CD4-positive, CD25-positive, alpha-beta regulatory T cell (primary cell): ENCODE data around the gene RNASE9. TPM values are rescaled to one million over a fixed set of nuclear protein-coding genes. Genes with fewer than 3 reads are reported as not detected.

ENCODE experiments used
- ATAC-seq, 2 donors: fragments of 150-1000 bp; cut with Tn5 transposase; one replicate each; pipeline ENCODE4 v1.10.0; 2021; ENCODE audit warnings: low read depth in 2 of 2, moderate number of reproducible peaks in 2 of 2, moderate library complexity in 1 of 2
- DNase-seq, 3 donors: peaks; one replicate each; pipeline versions ENCODE4 v3.0.0 to v3.0.0-alpha.2; 2012 to 2022; ENCODE audit warnings: mixed read lengths in 1 of 3
- H3K27ac ChIP-seq: one replicate; pipeline ENCODE4 v1.7.0; 2013; ENCODE audit warnings: mild to moderate bottlenecking, low read length; ENCODE audit not compliant: insufficient read depth, poor library complexity, severe bottlenecking
- H3K27me3 ChIP-seq: one replicate; pipeline ENCODE4 v1.7.0; 2013; ENCODE audit warnings: low read length; ENCODE audit not compliant: control insufficient read depth, insufficient read depth
- H3K36me3 ChIP-seq: one replicate; pipeline ENCODE4 v1.7.0; 2013; ENCODE audit warnings: mild to moderate bottlenecking, low read length, moderate library complexity; ENCODE audit not compliant: control insufficient read depth, insufficient read depth
- H3K4me1 ChIP-seq: 2 replicates; pipeline ENCODE4 v1.7.0; 2013; ENCODE audit warnings: mild to moderate bottlenecking, low read length; ENCODE audit not compliant: insufficient read depth, control insufficient read depth, poor library complexity, severe bottlenecking
- H3K4me3 ChIP-seq: one replicate; pipeline ENCODE4 v1.7.0; 2013; ENCODE audit warnings: low read depth, mild to moderate bottlenecking, low read length, moderate library complexity
- H3K9me3 ChIP-seq, 2 experiments: 1 replicate in 1 of 2; 2 replicates in 1 of 2; pipeline ENCODE4 v1.7.0; 2013; ENCODE audit warnings: low read length in 2 of 2, mild to moderate bottlenecking in 1 of 2, moderate library complexity in 1 of 2; ENCODE audit not compliant: control insufficient read depth in 2 of 2
- H3K27ac Mint-ChIP-seq, 3 donors: one replicate each; pipeline ENCODE4 v1.8.0; 2020 to 2022; ENCODE audit warnings: mild to moderate bottlenecking in 3 of 3, mixed read lengths in 3 of 3, moderate library complexity in 2 of 3
- H3K27me3 Mint-ChIP-seq: one replicate; pipeline ENCODE4 v1.8.0; 2022; ENCODE audit warnings: mild to moderate bottlenecking, mixed read lengths
- H3K36me3 Mint-ChIP-seq: one replicate; pipeline ENCODE4 v1.8.0; 2020; ENCODE audit warnings: mixed read lengths
- H3K4me1 Mint-ChIP-seq, 4 donors: one replicate each; pipeline ENCODE4 v1.8.0; 2020 to 2022; ENCODE audit warnings: mixed read lengths in 4 of 4, mild to moderate bottlenecking in 1 of 4
- H3K4me3 Mint-ChIP-seq, 4 donors: one replicate each; pipeline ENCODE4 v1.8.0; 2020 to 2022; ENCODE audit warnings: mild to moderate bottlenecking in 4 of 4, mixed read lengths in 4 of 4, moderate library complexity in 3 of 4
- H3K9me3 Mint-ChIP-seq, 7 donors: one replicate each; pipeline ENCODE4 v1.8.0; 2020 to 2022; ENCODE audit warnings: mixed read lengths in 7 of 7, mild to moderate bottlenecking in 3 of 7, moderate library complexity in 2 of 7
- polyA plus RNA-seq, 4 donors: library from polyadenylated mRNA; unstranded; fragments of 300-500 nt; fragmentation: Illumina TruSeq; gene quantifications; one replicate each; pipeline ENCODE4 v1.2.3, GENCODE V29; 2021
- total RNA-seq: library from RNA; stranded (reverse); gene quantifications from one replicate; pipeline ENCODE4 v1.2.3, GENCODE V29; 2022

The RNASE9 gene
- total and polyA plus RNA-seq, 5 donors from 2014 or later = not detected

- no peak for ATAC-seq
- H3K9me3 Mint-ChIP-seq = peaks cover 0 to 4% (median 0%) of the 10 kb centered on the region in 7 donors
- H3K9me3 ChIP-seq = no peaks in the 10 kb centered on the region
- no peak overlapping the region for H3K27ac Mint-ChIP-seq
- no peak overlapping the region for H3K4me3 Mint-ChIP-seq
- no peaks in the 10 kb centered on the region for H3K4me1 Mint-ChIP-seq
- no peaks in the 10 kb centered on the region for H3K36me3 ChIP-seq
- no peaks in the 10 kb centered on the region for H3K36me3 Mint-ChIP-seq
- no peak overlapping the region for H3K27ac ChIP-seq
- H3K27me3 Mint-ChIP-seq = peaks cover 15% of the 10 kb centered on the region
- DNase-seq = no peak
- H3K27me3 ChIP-seq = peaks cover 1% of the 10 kb centered on the region
- no peak overlapping the region for H3K4me3 ChIP-seq
- no peaks in the 10 kb centered on the region for H3K4me1 ChIP-seq
Measured at GRCh38 chr14:20557212-20557542, 3.7 kb downstream of the RNASE9 start.

DNA sequence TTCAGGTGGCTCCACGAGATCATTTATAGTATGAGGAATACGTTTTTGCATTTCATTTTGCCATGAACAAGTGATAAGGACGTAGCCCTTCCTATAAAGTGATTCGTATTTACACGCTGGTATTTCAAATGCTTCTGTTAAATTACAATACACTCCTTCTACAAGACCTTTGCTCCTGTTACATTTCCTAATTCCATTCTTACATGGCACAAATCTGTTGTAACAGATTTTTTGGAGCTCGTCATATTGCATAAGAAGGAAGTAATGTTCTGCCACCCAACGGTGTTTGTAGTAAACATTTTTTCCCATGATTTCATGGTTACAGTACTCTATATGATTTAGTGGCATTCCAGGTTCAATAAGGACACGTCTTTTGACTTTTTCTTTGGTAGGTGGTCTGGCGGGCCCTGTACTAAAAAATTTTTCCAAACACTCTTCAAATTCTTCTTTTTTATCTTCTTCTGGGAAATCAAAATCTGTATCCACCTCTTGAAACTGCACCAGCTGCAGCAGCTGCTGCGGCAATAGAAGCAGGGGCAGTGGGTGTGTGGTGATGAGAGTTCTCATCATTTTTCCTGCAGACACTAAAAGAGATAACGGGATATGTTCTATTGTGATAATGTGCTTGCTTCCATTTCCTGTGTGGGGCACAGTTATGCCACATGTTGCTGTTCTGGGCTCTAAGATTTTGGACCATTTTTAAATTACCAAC is 4.2 kb downstream of the RNASE9 start:
- Histone ChIP-seq H3K27ac (no peak overlapping the region), H3K36me3 (no peaks in the 10 kb centered on the region), H3K27me3 (no peaks in the 10 kb centered on the region), H3K9me3 (no peaks in the 10 kb centered on the region), H3K4me3 (no peak overlapping the region), H3K4me1 (no peaks in the 10 kb centered on the region)
- Mint-ChIP-seq H3K36me3 (no peaks in the 10 kb centered on the region), H3K4me1 (no peaks in the 10 kb centered on the region), H3K4me3 (no peak overlapping the region), H3K27ac (no peak overlapping the region), H3K9me3 (peaks cover 0 to 4% (median 0%) of the 10 kb centered on the region in 7 donors), H3K27me3 (peaks cover 12% of the 10 kb centered on the region)
- no peak for DNase-seq
- no peak for ATAC-seq

GRCh38 chr14:20555845-20556244 is 5.0 kb downstream of the RNASE9 start:
- Histone ChIP-seq H3K4me1 (no peaks in the 10 kb centered on the region), H3K9me3 (no peaks in the 10 kb centered on the region), H3K36me3 (no peaks in the 10 kb centered on the region), H3K27ac (no peak overlapping the region), H3K27me3 (no peaks in the 10 kb centered on the region), H3K4me3 (no peak overlapping the region)
- Mint-ChIP-seq H3K4me1 (no peaks in the 10 kb centered on the region), H3K27me3 (peaks cover 12% of the 10 kb centered on the region), H3K36me3 (no peaks in the 10 kb centered on the region), H3K9me3 (peaks cover 0 to 4% (median 0%) of the 10 kb centered on the region in 7 donors), H3K27ac (peak overlapping the region in 1 of 3 donors; percentile 39), H3K4me3 (no peak overlapping the region)
- ATAC-seq = no peak
- no peak for DNase-seq

DNA sequence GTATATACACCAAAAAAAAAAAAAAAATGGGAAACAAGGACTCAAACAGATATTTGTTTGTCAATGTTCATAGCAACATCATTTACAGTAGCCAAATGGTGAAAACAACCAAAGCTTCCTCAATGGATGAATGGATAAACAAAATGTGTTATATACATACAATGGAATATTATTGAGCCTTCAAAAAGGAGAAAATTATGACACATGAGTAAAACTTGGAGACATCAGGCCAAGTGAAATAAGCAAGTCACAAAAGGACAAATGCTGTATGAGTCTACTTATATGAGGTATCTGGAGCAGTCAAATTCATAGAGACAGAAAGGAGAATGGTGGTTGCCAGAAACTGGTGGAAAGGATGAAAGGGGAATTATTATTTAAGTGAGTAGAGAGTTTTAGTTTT is 7.8 kb downstream of the RNASE9 start:
- no peak overlapping the region for H3K4me3 ChIP-seq
- Mint-ChIP-seq H3K9me3 (peaks cover 0 to 4% (median 0%) of the 10 kb centered on the region in 7 donors), H3K4me3 (no peak overlapping the region), H3K36me3 (no peaks in the 10 kb centered on the region), H3K27ac (no peak overlapping the region), H3K27me3 (peaks cover 21% of the 10 kb centered on the region), H3K4me1 (no peaks in the 10 kb centered on the region)
- H3K36me3 ChIP-seq = no peaks in the 10 kb centered on the region
- no peaks in the 10 kb centered on the region for H3K4me1 ChIP-seq
- peaks cover 4% of the 10 kb centered on the region for H3K27me3 ChIP-seq
- DNase-seq = no peak
- H3K27ac ChIP-seq = no peak overlapping the region
- no peak for ATAC-seq
- no peaks in the 10 kb centered on the region for H3K9me3 ChIP-seq

GRCh38 chr14:20551606-20552005 is 9.2 kb downstream of the RNASE9 start:
- Mint-ChIP-seq H3K36me3 (no peaks in the 10 kb centered on the region), H3K4me3 (no peak overlapping the region), H3K9me3 (peaks cover 0 to 4% (median 0%) of the 10 kb centered on the region in 7 donors), H3K27ac (no peak overlapping the region), H3K4me1 (no peaks in the 10 kb centered on the region), H3K27me3 (peaks cover 23% of the 10 kb centered on the region)
- no peaks in the 10 kb centered on the region for H3K36me3 ChIP-seq
- H3K4me3 ChIP-seq = no peak overlapping the region
- H3K4me1 ChIP-seq = no peaks in the 10 kb centered on the region
- H3K27ac ChIP-seq = no peak overlapping the region
- no peaks in the 10 kb centered on the region for H3K9me3 ChIP-seq
- ATAC-seq (no peak), DNase-seq (no peak)
- peaks cover 6% of the 10 kb centered on the region for H3K27me3 ChIP-seq

- no peaks in the 10 kb centered on the region for H3K36me3 Mint-ChIP-seq
- ATAC-seq (no peak), DNase-seq (no peak)
Measured at GRCh38 chr14:20550926-20551325, 9.9 kb downstream of the RNASE9 start.

DNA sequence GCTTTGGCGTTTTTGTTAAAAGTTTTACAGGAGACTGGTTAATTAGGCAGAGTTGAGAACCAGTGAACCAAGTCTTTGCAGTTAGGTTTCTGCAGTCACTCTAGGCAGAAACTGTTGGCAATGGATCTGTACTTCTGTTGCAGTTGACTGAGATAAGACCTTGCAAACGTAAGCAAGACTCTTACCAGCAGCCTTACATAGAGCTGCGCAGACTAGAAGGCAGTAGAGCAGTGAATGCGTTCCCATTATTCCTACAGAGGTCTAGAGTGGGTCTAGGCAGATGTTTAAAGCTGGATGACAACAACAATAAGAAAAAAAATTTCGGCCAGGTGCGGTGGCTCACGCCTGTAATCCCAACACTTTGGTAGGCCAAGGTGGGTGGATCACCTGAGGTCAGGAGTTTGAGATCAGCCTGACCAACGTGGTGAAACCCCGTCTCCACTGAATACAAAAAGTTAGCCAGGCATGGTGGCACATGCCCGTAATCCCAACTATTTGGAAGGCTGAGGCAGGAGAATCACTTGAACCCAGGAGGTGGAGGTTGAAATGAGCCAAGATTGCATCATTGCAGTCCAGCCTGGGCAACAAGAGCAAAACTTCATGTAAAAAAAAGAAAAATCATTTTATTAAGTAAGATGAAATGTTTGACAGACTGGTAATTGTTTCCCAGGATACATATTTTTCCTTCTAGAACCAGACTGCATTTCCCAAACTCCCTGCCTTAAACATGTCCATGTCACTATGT is 12.3 kb downstream of the RNASE9 start:
- DNase-seq = no peak
- Histone ChIP-seq H3K27ac (no peak overlapping the region), H3K27me3 (peaks cover 8% of the 10 kb centered on the region), H3K4me1 (no peaks in the 10 kb centered on the region), H3K36me3 (no peaks in the 10 kb centered on the region), H3K9me3 (no peaks in the 10 kb centered on the region), H3K4me3 (no peak overlapping the region)
- peaks cover 41% of the 10 kb centered on the region for H3K27me3 Mint-ChIP-seq
- ATAC-seq = no peak
- peaks cover 0 to 4% (median 0%) of the 10 kb centered on the region in 7 donors for H3K9me3 Mint-ChIP-seq
- no peaks in the 10 kb centered on the region for H3K36me3 Mint-ChIP-seq
- H3K27ac Mint-ChIP-seq = no peak overlapping the region
- H3K4me1 Mint-ChIP-seq = no peaks in the 10 kb centered on the region
- no peak overlapping the region for H3K4me3 Mint-ChIP-seq

More at GRCh38 chr14:20550926-20551325, 9.9 kb downstream of the RNASE9 start:
- H3K9me3 ChIP-seq = no peaks in the 10 kb centered on the region
- Mint-ChIP-seq H3K4me3 (no peak overlapping the region), H3K4me1 (no peaks in the 10 kb centered on the region), H3K9me3 (peaks cover 0 to 4% (median 0%) of the 10 kb centered on the region in 7 donors), H3K27me3 (peaks cover 28% of the 10 kb centered on the region), H3K27ac (no peak overlapping the region)
- no peak overlapping the region for H3K4me3 ChIP-seq
- H3K27me3 ChIP-seq = peaks cover 8% of the 10 kb centered on the region
- H3K4me1 ChIP-seq = no peaks in the 10 kb centered on the region
- H3K27ac ChIP-seq = no peak overlapping the region
- H3K36me3 ChIP-seq = no peaks in the 10 kb centered on the region

- Histone ChIP-seq H3K36me3 (no peaks in the 10 kb centered on the region), H3K27ac (no peak overlapping the region), H3K27me3 (peaks cover 11% of the 10 kb centered on the region), H3K4me1 (no peaks in the 10 kb centered on the region), H3K4me3 (no peak overlapping the region), H3K9me3 (no peaks in the 10 kb centered on the region)
- peaks cover 42% of the 10 kb centered on the region for H3K27me3 Mint-ChIP-seq
- H3K9me3 Mint-ChIP-seq = no peaks in the 10 kb centered on the region
- ATAC-seq (no peak), DNase-seq (no peak)
- H3K4me1 Mint-ChIP-seq = no peaks in the 10 kb centered on the region
- no peaks in the 10 kb centered on the region for H3K36me3 Mint-ChIP-seq
- H3K4me3 Mint-ChIP-seq = no peak overlapping the region
- no peak overlapping the region for H3K27ac Mint-ChIP-seq
Measured at GRCh38 chr14:20546877-20547276, 14.0 kb downstream of the RNASE9 start.
